Neural crest cell (in vitro differentiated cells): ENCODE data around the gene RHBDF2. TPM values are rescaled to one million over a fixed set of nuclear protein-coding genes. Genes with fewer than 3 reads are reported as not detected.

Experiments
- DNase-seq: peaks from one replicate; pipeline ENCODE4 v3.0.0; 2021; ENCODE audit warnings: low read depth, mixed read lengths, low spot score
- H3K27ac Mint-ChIP-seq: one replicate; pipeline ENCODE4 v1.8.0; 2021; ENCODE audit warnings: mild to moderate bottlenecking, mixed read lengths; ENCODE audit not compliant: unreplicated experiment
- H3K27me3 Mint-ChIP-seq: 2 replicates; pipeline ENCODE4 v1.8.0; 2021; ENCODE audit warnings: low read depth, mild to moderate bottlenecking, mixed read lengths
- H3K36me3 Mint-ChIP-seq: 2 replicates; pipeline ENCODE4 v1.8.0; 2021; ENCODE audit warnings: low read depth, mild to moderate bottlenecking, mixed read lengths
- H3K4me1 Mint-ChIP-seq: 2 replicates; pipeline ENCODE4 v1.8.0; 2021; ENCODE audit warnings: mixed read lengths
- H3K4me3 Mint-ChIP-seq: one replicate; pipeline ENCODE4 v1.8.0; 2021; ENCODE audit warnings: mild to moderate bottlenecking, mixed read lengths
- H3K9me3 Mint-ChIP-seq: 2 replicates; pipeline ENCODE4 v1.8.0; 2021; ENCODE audit warnings: mixed read lengths
- CTCF ChIP-seq: fragments of 200-600 bp; sonication (generic); conservative IDR thresholded peaks from 2 replicates; pipeline ENCODE4 v1.5.0; 2021; ENCODE audit warnings: antibody characterized with exemption, mild to moderate bottlenecking
- long read RNA-seq: library from polyadenylated mRNA; unstranded; transcript quantifications from one replicate; pipeline ENCODE4 v2.0.0, GENCODE V29; 2020
- total RNA-seq: library from RNA; stranded (reverse); gene quantifications from 2 replicates; pipeline ENCODE4 v1.2.1, GENCODE V29; 2021

RHBDF2 gene
- 2.0 and 3.6 TPM in 2 replicates for total RNA-seq
- long read RNA-seq = 0 reads

GRCh38 chr17:76501018-76501826 is at the start of gene RHBDF2:
Gene RHBDF2 (minus strand): TSS chr17:76501423. CDS start chr17:76481524, 19,899 bp downstream.
- no peaks in the 10 kb centered on the region for H3K9me3 Mint-ChIP-seq

GRCh38 chr17:76549539-76549938 is 48.3 kb upstream of the RHBDF2 start:
- no peak for DNase-seq
- TF ChIP-seq CTCF = no peak
- H3K27ac Mint-ChIP-seq = no peak overlapping the region
- peaks cover 2% of the 10 kb centered on the region for H3K27me3 Mint-ChIP-seq
- H3K9me3 Mint-ChIP-seq = no peaks in the 10 kb centered on the region
- no peak overlapping the region for H3K4me3 Mint-ChIP-seq
- H3K36me3 Mint-ChIP-seq = no peaks in the 10 kb centered on the region
- H3K4me1 Mint-ChIP-seq = peaks cover 17% of the 10 kb centered on the region

More at GRCh38 chr17:76501018-76501826, at the start of gene RHBDF2:
- peak; percentile 71 for DNase-seq
- H3K4me3 Mint-ChIP-seq = peak within 1 kb of the TSS; percentile 88
- H3K4me1 Mint-ChIP-seq = peaks cover 17% of the 10 kb centered on the region
- no peak for TF ChIP-seq CTCF
- peaks cover 49% of the 10 kb centered on the region for H3K27me3 Mint-ChIP-seq
- H3K27ac Mint-ChIP-seq = peak within 1 kb of the TSS; percentile 83
- H3K36me3 Mint-ChIP-seq = no peaks in the 10 kb centered on the region

GRCh38 chr17:76549215-76549518 is 47.9 kb upstream of the RHBDF2 start:
- Mint-ChIP-seq H3K27ac (no peak overlapping the region), H3K4me1 (peaks cover 19% of the 10 kb centered on the region), H3K27me3 (peaks cover 3% of the 10 kb centered on the region), H3K4me3 (no peak overlapping the region), H3K36me3 (no peaks in the 10 kb centered on the region), H3K9me3 (no peaks in the 10 kb centered on the region)
- TF ChIP-seq CTCF = no peak
- no peak for DNase-seq

GRCh38 chr17:76548378-76549214 is 47.4 kb upstream of the RHBDF2 start:
- Mint-ChIP-seq H3K4me3 (no peak overlapping the region), H3K36me3 (no peaks in the 10 kb centered on the region), H3K4me1 (peaks cover 20% of the 10 kb centered on the region), H3K27ac (no peak overlapping the region), H3K27me3 (peaks cover 7% of the 10 kb centered on the region), H3K9me3 (no peaks in the 10 kb centered on the region)
- TF ChIP-seq CTCF = no peak
- no peak for DNase-seq

- H3K27me3 Mint-ChIP-seq = peaks cover 8% of the 10 kb centered on the region
- no peak for TF ChIP-seq CTCF
- peaks cover 21% of the 10 kb centered on the region for H3K4me1 Mint-ChIP-seq
- no peak for DNase-seq
- no peaks in the 10 kb centered on the region for H3K36me3 Mint-ChIP-seq
- no peak overlapping the region for H3K27ac Mint-ChIP-seq
- no peak overlapping the region for H3K4me3 Mint-ChIP-seq
- H3K9me3 Mint-ChIP-seq = no peaks in the 10 kb centered on the region
These were observed 46.5 kb upstream of the RHBDF2 start for GRCh38 chr17:76547642-76548202.
